Measurements from ENCODE around the gene DAPK1. TPM values are rescaled to one million over a fixed set of nuclear protein-coding genes. Genes with fewer than 3 reads are reported as not detected.

Gene DAPK1
- total and polyA plus RNA-seq, 8 donors: 78.2 to 242 (median 215) TPM

GRCh38 chr9:87686520-87687090 lies 188.9 kb downstream of the DAPK1 start:
- H3K9me3 ChIP-seq: no peaks in the 10 kb centered on the region
- TF ChIP-seq CTCF (IDR thresholded peaks at IDR 0.05): no peak
- H3K4me1 ChIP-seq: peaks cover 8 to 19% of the 10 kb centered on the region in 2 donors
- DNase-seq (peak in 1 of 4 donors; percentile 59), ATAC-seq (no peak)
- peaks cover 0 to 31% of the 10 kb centered on the region in 2 donors for H3K36me3 ChIP-seq
- no peak overlapping the region for H3K4me3 ChIP-seq
- intact Hi-C loops (cut with DNase I): loop anchor here in 1 of 2 donors (10.0 kb wide), 1 partner anchor 128 kb away; no protein-coding TSS in a partner anchor
- peak overlapping the region; percentile 13 to 65 for H3K27ac ChIP-seq
- no peaks in the 10 kb centered on the region for H3K27me3 ChIP-seq

- peaks cover 8 to 23% of the 10 kb centered on the region in 2 donors for H3K4me1 ChIP-seq
- TF ChIP-seq CTCF (IDR thresholded peaks at IDR 0.05): no peak
- H3K4me3 ChIP-seq: no peak overlapping the region
- intact Hi-C loops (cut with DNase I): loop anchor here in 1 of 2 donors (10.0 kb wide), 1 partner anchor 128 kb away; no protein-coding TSS in a partner anchor
- H3K27me3 ChIP-seq: no peaks in the 10 kb centered on the region
- no peaks in the 10 kb centered on the region for H3K9me3 ChIP-seq
- DNase-seq (no peak), ATAC-seq (no peak)
- H3K27ac ChIP-seq: no peak overlapping the region
- H3K36me3 ChIP-seq: peaks cover 0 to 25% of the 10 kb centered on the region in 2 donors
Measured at GRCh38 chr9:87687207-87687606, 189.5 kb downstream of the DAPK1 start.

- intact Hi-C loops (cut with DNase I): no loop called here
Measured at GRCh38 chr9:87694236-87694755, 196.6 kb downstream of the DAPK1 start.

GRCh38 chr9:87695523-87695922 lies 197.9 kb downstream of the DAPK1 start:
- H3K4me1 ChIP-seq: peaks cover 0 to 8% of the 10 kb centered on the region in 2 donors
- peaks cover 0 to 53% of the 10 kb centered on the region in 2 donors for H3K36me3 ChIP-seq
- intact Hi-C loops (cut with DNase I): no loop called here
- DNase-seq (no peak), ATAC-seq (no peak)
- no peaks in the 10 kb centered on the region for H3K27me3 ChIP-seq
- H3K4me3 ChIP-seq: no peak overlapping the region
- TF ChIP-seq CTCF (IDR thresholded peaks at IDR 0.05): no peak
- H3K27ac ChIP-seq: no peak overlapping the region
- no peaks in the 10 kb centered on the region for H3K9me3 ChIP-seq

More at GRCh38 chr9:87694236-87694755, 196.6 kb downstream of the DAPK1 start:
- Histone ChIP-seq H3K9me3 (no peaks in the 10 kb centered on the region), H3K4me1 (peaks cover 0 to 8% of the 10 kb centered on the region in 2 donors), H3K36me3 (peaks cover 0 to 46% of the 10 kb centered on the region in 2 donors), H3K4me3 (no peak overlapping the region), H3K27ac (no peak overlapping the region), H3K27me3 (no peaks in the 10 kb centered on the region)
- no peak for TF ChIP-seq CTCF (IDR thresholded peaks at IDR 0.05)
- DNase-seq (no peak), ATAC-seq (no peak)

GRCh38 chr9:87696641-87697040 lies 199.0 kb downstream of the DAPK1 start:
- Histone ChIP-seq H3K27ac (no peak overlapping the region), H3K9me3 (no peaks in the 10 kb centered on the region), H3K27me3 (no peaks in the 10 kb centered on the region), H3K36me3 (peaks cover 0 to 56% of the 10 kb centered on the region in 2 donors), H3K4me1 (peaks cover 0 to 8% of the 10 kb centered on the region in 2 donors), H3K4me3 (no peak overlapping the region)
- intact Hi-C loops (cut with DNase I): no loop called here
- TF ChIP-seq CTCF (IDR thresholded peaks at IDR 0.05): no peak
- no peak for ATAC-seq
- no peak for DNase-seq
